Measurements from ENCODE around the gene ATP4B.

DNA sequence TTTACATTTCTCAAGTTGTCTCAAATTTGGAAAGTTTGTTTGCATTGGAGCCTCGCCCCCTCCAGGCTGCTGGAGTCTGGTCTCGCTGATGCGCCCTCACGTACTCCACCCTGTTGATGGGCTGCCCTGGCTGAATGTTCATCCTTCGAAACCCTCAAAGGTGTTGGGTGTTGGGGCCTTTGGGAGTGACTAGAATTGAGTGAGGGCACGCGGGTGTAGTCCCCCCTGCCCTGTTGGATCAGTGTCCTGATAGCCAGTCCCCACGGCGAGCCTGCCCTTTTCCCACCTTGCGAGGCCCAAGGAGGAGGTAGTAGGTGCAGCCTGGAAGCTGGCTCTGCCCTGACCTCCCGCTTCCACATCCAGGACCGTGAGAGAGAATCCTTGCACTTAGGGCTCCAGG is 58.6 kb downstream of the ATP4B start:
- TF ChIP-seq, protein P1, sequence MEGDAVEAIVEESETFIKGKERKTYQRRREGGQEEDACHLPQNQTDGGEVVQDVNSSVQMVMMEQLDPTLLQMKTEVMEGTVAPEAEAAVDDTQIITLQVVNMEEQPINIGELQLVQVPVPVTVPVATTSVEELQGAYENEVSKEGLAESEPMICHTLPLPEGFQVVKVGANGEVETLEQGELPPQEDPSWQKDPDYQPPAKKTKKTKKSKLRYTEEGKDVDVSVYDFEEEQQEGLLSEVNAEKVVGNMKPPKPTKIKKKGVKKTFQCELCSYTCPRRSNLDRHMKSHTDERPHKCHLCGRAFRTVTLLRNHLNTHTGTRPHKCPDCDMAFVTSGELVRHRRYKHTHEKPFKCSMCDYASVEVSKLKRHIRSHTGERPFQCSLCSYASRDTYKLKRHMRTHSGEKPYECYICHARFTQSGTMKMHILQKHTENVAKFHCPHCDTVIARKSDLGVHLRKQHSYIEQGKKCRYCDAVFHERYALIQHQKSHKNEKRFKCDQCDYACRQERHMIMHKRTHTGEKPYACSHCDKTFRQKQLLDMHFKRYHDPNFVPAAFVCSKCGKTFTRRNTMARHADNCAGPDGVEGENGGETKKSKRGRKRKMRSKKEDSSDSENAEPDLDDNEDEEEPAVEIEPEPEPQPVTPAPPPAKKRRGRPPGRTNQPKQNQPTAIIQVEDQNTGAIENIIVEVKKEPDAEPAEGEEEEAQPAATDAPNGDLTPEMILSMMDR (conservative IDR thresholded peaks at IDR 0.05; ENCODE audit: low read length) = no peak
- TF ChIP-seq EZH2phosphoT487 (IDR thresholded peaks at IDR 0.05; ENCODE audit: borderline replicate concordance, low read depth, low read length) = no peak
